ENCODE data around the gene RFFL.

Gene RFFL

GRCh38 chr17:35057332-35057915, 6.1 kb downstream of the RFFL start:
- no peak overlapping the region for H3K4me3 ChIP-seq (replicated peaks in 1 of 2; ENCODE audit: low read depth in 2 of 2, low read length in 2 of 2)
- TF ChIP-seq, protein P1, sequence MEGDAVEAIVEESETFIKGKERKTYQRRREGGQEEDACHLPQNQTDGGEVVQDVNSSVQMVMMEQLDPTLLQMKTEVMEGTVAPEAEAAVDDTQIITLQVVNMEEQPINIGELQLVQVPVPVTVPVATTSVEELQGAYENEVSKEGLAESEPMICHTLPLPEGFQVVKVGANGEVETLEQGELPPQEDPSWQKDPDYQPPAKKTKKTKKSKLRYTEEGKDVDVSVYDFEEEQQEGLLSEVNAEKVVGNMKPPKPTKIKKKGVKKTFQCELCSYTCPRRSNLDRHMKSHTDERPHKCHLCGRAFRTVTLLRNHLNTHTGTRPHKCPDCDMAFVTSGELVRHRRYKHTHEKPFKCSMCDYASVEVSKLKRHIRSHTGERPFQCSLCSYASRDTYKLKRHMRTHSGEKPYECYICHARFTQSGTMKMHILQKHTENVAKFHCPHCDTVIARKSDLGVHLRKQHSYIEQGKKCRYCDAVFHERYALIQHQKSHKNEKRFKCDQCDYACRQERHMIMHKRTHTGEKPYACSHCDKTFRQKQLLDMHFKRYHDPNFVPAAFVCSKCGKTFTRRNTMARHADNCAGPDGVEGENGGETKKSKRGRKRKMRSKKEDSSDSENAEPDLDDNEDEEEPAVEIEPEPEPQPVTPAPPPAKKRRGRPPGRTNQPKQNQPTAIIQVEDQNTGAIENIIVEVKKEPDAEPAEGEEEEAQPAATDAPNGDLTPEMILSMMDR (IDR thresholded peaks at IDR 0.05; ENCODE audit: low read depth, low read length) = no peak
- DNase-seq (ENCODE audit: low read depth in 2 of 2) = no peak

DNA sequence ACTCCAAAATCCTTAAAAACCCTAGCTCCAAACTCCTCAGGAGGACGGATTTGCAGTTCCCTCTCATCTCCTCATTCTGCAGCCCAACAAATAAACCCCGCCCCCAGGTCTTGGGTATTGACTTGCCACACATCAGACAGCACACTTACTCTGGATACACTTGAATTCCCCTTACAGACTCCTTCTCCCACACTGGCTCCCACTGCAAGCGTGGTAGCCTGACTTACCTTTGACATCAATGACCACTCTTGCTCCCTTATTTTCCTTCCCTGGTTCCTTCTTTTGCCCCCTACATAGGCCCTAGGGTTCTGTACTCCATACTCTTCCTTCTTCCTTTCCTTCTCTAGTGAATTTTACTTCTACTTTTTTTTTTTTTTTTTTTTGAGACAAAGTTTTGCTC, 7.5 kb downstream of the RFFL start:
- no peak for DNase-seq (ENCODE audit: low read depth in 2 of 2)
- H3K4me3 ChIP-seq (replicated peaks in 1 of 2; ENCODE audit: low read depth in 2 of 2, low read length in 2 of 2) = no peak overlapping the region
- TF ChIP-seq, protein P1 (IDR thresholded peaks at IDR 0.05; ENCODE audit: low read depth, low read length) = no peak

- DNase-seq (ENCODE audit: low read depth in 2 of 2) = no peak
- H3K4me3 ChIP-seq (replicated peaks in 1 of 2; ENCODE audit: low read depth in 2 of 2, low read length in 2 of 2) = no peak overlapping the region
- TF ChIP-seq, protein P1 (IDR thresholded peaks at IDR 0.05; ENCODE audit: low read depth, low read length) = no peak
Observed at GRCh38 chr17:35053204-35053603, 10.3 kb downstream of the RFFL start.

- DNase-seq (ENCODE audit: low read depth in 2 of 2) = no peak
- H3K4me3 ChIP-seq (replicated peaks in 1 of 2; ENCODE audit: low read depth in 2 of 2, low read length in 2 of 2) = no peak overlapping the region
- TF ChIP-seq, protein P1 (IDR thresholded peaks at IDR 0.05; ENCODE audit: low read depth, low read length) = no peak
Observed at GRCh38 chr17:35052780-35053179, 10.7 kb downstream of the RFFL start.

- DNase-seq (ENCODE audit: low read depth in 2 of 2) = peak in 1 of 2 donors; percentile 49
- no peak overlapping the region for H3K4me3 ChIP-seq (replicated peaks in 1 of 2; ENCODE audit: low read depth in 2 of 2, low read length in 2 of 2)
- TF ChIP-seq, protein P1 (IDR thresholded peaks at IDR 0.05; ENCODE audit: low read depth, low read length) = no peak
Observed at GRCh38 chr17:35052241-35052610, 11.3 kb downstream of the RFFL start.

GRCh38 chr17:35051579-35052240, 11.8 kb downstream of the RFFL start:
- DNase-seq (ENCODE audit: low read depth in 2 of 2) = peak in 1 of 2 donors; percentile 18
- TF ChIP-seq, protein P1 (IDR thresholded peaks at IDR 0.05; ENCODE audit: low read depth, low read length) = no peak
- no peak overlapping the region for H3K4me3 ChIP-seq (replicated peaks in 1 of 2; ENCODE audit: low read depth in 2 of 2, low read length in 2 of 2)

Data from cardiac fibroblast (primary cell).